GM19043 (cell line): ENCODE data around the gene BORCS6.
"Not testable (repeated sequence)": the region's sequence is repeated elsewhere in the genome, so short reads cannot be mapped to it uniquely, and the experiment has no call there.

ENCODE experiments used
- ATAC-seq: cut with Tn5 transposase; IDR thresholded peaks from one replicate; pipeline ENCODE4 v1.9.1; 2021; ENCODE audit warnings: low read depth; ENCODE audit not compliant: unreplicated experiment

Gene BORCS6

DNA sequence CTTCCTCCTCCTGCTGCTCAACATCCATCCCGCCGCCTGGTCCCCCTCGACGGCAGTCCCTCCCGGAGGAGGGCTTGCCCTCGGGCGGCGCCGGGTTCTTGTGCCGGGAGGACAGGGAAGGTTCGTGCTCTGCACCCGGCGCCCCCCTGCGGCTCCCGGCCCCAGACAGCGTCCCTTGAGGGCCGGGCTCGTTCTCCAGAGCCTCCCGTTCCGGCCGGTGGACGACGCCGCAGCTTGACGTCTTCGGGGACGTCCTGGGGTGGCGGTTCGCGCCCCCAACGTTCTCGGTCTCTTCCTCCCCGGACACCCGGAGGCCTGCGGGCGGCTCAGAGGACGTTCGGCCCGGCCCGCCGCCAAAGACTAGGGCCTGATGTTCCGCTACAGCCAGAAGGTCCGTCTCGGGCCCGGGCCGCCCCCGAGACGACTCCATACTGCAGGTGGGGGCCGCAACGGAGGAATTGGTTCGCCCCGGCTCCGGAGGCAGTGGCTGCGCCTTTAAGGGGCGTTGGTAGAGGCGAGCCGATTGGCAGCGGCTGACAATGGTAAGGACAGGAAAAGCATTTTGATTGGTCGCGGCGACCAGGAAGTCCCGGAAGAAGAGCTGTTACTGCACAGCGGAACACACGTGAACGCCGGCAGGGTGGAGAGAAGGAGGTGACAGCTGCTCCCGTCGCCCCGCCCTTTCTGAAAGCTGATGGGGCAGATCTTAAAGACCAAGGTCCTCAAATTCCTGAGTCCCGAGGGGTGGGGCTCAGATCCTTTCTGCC, at the start of gene BORCS6:
Gene BORCS6 (minus strand): TSS at position 470 of the 767 bp plus-strand sequence. CDS start 40 bp downstream, at position 430.
- ATAC-seq, result peak; percentile 49

DNA sequence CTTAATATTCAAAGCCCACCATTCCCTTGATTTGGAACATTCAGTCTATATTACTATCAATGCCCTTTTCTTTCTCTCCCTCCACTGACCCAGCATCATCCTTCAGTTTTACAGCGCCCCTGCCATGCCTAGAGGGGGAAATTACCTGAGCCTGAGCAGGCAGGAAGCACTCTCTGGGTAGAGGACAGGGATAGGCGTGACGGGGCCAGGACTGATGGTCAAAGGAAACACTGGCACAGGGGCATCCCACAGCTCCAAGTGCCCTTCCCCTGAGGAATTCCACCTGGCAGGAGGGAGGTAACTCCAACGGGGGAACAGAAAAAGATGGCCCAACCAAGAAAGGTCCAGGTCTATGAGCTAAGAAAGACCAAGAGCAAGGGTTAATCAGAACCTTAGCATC, 47.9 kb upstream of the BORCS6 start:
- ATAC-seq, result no peak

DNA sequence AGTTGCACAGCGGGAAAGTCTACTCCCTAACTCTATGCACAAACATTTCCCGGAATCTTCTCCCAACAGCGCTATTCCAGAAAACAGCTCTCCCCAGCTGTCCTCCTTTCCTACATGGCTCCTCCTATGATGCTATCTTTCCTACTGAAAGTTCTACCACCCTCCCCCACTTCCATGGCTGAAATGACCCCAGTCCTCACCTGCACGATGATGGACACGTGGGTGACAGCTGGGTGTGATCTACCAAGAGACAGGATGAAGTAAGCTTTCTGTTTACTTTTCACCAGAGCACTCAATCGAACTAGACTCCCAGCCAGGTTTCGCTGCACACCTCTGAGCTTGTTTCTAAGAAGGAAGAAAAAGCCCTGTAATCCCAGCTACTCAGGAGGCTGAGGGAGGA, 47.2 kb upstream of the BORCS6 start:
- ATAC-seq, result no peak

DNA sequence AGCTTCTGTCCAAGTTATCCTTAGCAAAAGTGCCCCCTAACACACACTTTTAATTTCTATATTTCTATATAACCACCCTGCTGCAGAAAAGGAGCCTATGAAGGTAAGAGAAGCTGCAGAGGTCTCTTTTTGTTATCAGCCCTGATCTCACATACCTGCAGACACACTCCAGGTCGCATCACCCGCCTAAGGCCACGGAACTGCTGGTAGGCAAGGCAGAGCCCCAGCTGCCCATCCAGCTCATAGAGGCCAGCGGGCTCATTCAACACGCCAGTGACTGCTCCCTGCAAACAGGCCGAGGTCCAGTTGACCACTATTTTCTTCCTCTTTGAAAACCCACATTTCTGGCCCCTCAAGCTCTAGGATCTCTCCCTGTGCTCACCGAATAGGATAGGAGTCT, 45.7 kb upstream of the BORCS6 start:
- ATAC-seq, result no peak

DNA sequence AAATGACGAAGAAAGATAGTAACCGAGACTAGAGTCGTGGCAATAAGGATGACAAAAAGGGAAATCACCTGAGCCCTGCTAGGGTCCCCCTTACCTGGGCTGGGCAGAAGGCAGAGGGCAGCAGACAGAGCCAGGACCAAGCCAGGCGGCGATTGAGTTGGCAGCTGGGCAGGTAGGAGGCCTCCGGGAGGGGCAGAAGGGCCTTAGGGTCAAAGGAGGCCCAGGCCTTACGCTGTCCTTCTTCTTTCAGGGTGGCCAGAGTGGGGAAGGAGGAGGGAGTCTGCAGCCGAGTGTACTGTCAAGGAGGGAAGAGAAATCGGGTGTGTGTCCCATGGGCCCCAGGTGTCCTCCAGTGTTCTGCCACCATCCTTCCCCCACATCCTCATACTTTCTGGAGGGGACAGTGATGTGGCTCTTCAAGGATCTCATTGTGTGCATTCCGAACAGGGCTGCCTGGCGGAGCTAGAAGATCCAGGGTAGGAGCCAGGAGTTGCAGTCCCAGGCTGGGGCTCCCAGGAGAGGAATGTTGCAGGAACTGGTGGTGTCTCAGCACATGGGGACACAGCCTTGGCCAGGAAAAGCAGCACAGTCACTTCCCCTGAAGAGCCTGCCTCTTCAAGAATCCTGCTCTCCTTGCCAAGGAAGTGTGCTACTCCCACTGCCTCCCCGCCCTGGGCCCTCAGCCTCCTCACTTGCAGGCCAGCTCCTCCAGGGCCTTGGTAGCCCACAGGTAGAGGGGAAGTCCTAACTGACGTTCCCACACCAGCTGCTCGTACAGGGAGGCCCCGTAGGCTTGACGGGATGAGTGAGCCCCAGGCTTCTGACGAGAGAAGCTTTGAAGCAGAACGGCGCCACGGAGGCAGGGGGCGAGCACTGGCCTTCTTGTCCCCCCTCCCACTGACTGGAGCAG, 44.6 kb upstream of the BORCS6 start:
- ATAC-seq, result no peak

DNA sequence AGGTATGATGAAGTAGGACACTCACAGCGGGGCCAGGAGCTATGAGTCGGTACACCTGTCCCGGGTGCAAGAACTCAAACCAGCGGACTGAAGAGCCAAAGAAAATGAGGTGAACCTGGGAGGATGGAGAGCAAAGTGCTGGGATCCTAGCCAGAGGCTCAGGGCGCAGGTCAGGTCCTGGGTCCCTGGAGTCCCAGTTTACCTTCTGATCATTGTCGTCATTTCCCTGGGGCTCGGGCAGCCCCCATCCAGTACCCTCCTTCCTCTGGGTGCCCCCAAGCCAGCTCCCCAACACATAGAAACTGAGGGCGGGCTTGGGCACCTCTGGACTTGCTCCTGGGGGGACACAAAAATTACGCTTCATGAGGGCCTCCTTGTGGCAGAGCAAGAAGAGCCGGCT, 41.7 kb upstream of the BORCS6 start:
- ATAC-seq, result no peak

DNA sequence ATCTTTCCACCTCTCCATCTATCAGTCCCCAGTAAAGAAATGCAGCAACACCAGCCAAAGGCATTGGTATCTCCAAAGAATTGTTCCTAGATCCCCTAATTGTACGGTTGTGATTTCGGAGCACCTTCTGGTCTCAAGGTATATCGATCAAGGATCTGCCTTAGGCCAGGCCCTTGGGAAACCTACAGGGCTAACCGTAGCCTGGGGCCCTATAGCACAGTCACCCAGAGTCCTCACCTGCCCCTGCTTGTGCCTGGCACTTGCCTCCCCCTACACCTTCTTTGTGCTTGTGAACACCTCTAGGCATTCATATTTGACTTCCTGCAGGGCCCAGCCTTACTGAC, 37.2 kb upstream of the BORCS6 start:
- no peak for ATAC-seq

DNA sequence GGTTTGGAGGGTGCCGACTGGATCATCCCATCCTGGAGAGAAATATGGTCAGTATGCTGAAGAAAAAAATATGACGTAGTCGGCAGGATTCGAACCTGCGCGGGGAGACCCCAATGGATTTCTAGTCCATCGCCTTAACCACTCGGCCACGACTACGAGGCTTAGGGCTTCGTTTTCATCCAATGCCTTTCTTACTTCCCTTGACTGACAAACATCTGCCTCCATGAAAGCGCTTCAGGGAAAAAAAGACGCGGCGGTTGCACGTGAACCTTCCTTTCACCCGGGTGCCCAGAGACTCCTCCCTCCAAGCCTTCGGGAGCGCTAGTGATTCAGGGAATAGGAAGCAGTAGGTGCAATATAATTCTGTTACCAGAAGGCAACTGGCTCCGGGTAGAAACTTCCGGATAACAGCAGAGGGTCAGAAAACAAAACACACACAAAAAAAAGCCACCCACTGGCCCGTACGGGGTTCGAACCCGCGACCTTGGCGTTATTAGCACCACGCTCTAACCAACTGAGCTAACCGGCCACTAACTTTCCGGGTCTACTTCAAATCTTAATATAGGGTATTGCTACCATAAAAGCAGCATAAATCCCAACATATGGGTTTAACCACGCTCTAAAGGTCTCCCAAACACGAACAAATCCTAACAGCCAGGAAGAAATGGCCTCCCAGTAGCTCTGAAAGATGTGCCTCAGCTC, 36.7 kb upstream of the BORCS6 start:
- no peak for ATAC-seq

DNA sequence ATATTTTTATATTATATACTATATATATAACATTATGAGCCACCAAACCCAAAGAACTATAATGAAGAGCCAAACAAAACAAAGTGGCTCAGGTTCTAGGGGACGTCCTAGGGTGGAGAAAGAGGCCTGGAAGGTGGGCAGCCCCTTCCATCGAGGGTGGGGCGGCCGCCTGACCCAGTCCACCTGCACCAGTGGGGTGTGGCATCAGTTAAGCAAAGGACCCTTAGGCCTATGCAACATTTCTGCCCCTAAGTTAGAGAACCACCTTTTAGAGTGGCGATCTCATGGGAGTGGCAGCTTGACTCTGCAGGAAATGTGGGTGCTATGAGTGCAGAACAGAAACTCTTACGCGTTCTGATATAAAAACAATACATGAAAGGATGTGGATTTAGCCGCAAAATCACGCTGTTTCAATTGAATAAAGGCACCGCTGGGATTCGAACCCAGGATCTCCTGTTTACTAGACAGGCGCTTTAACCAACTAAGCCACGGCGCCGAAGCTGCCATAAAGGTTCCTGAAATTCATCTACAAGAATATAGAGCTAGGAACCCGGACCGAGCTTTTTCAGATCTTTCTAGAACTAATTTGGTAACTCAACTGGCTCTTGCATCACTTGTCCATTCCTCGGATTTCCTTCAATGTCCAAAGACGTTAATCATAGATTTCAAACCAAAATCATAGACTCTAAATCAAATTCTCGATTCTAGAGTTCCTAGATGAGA, 36.0 kb upstream of the BORCS6 start:
- ATAC-seq, result no peak

DNA sequence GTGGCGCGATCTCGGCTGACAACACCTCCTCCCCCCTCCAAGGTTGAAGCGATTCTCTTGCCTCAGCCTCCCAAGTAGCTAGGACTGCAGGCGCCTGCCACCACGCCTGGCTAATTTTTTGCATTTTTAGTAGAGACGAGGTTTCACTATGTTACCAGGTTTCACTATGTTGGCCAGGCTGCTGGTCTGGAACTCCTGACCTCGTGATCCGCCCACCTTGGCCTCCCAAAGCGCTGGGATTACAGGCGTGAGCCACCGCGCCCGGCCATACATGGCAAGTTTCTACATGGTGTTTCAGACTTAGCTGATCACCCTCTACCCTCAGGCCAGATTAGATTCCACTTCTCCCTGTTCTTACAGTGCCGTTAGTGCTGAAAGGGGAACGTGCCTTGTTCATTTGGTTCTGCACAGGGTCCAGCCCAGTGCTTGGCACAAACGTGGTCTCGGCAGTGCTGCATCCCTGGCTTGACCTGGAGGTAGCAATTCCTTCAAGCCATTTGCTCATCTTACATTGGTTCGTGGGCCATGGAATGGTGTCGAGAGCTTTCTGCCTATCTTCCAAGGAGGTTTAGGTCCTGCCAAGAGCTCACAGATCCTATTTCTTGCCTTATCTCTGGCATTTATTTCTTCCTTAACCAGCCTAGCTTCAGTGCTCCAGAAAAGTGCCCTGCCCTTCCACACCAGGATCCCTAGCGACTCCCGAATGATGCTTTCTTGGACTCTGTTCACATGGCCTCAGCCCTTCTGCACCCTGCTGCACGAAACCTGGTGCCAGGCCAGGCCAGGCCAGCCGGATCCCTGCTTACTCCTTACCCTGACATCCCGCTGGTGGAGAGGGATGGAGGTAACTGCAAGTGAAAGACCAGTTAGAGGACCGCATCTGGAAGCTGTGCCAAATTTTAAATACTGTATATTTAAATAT, 35.2 kb upstream of the BORCS6 start:
- ATAC-seq, result no peak

DNA sequence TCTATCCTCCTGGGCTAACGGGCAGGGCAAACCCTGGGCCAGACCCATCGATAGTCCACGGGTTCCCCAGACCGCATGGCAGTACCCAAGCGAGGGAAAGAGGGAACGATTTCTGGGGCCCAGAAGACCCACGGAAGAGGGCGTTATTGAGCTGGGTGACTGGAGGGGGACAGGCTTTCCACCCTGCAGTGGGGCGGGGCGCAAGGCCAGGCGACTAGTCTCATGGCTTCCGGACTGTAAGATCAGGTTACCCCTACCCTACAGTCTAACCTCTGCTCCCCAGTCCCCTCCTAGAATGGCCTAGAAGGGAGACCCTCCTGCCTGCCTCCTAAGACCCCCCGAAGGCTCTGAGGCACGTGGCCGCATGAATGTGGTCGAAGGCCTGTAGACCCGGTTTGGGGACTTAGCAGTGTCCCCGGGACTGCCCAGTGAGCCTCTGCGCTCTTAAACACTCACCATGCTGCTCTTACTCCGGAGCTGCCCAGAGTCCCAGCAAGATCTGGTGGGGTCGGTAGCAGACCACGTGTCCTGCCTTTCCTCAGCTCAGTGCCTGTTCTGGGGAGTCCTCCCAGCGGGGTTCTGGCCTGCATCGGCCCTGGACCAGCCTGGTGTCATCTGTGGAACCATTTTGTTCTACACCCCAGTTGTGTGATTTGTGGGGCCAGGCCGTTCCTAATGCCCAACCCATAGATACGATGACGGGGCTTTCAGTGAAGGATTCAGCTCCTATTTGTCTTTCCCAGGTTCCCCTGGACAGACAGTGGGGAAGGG, 33.6 kb upstream of the BORCS6 start:
- no peak for ATAC-seq

DNA sequence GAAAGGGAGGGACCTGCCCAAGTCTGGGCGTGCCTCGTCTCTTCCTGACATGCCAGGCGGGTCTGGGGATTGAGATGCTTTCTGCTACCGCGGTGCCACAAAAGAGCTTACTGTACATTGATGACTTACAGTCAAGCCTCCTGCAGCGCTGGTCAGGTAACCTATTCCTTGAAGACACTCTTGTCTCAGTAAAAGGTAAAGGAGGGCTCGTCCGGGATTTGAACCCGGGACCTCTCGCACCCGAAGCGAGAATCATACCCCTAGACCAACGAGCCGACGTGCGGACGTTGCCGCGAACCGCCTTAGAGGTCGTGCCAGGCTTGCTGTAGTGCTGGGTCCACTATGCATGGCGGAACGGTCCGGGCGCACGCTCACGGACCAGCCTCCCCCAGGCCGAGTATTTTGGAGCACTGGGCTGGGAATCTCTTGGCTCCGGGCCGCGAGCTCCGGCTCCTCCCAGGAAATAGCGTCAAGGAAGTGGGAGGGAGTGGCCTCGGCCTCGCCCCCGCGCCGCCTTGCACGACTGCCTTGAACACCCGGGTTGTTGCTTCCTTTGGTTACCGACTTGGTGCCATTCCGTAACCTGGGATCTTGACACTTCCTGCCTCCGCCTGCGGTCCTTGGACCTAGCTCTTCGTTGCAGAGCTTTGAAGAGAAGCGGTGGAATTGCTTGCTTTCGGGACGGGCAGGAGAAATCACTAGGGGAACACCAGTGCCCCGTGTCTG, 32.8 kb upstream of the BORCS6 start:
- ATAC-seq, result no peak

DNA sequence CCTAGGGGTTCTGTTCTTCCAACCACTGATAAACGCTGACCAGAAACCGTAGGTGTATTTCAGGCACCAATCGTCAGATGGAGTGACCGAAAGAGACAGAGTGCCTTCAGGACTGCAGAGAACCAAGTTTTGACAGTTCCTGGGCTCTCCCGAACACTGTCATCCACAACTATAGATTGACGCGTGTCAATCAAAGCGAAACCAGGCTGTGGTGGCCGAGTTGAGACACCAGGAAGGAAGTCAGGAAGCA, 32.3 kb upstream of the BORCS6 start:
- no peak for ATAC-seq

DNA sequence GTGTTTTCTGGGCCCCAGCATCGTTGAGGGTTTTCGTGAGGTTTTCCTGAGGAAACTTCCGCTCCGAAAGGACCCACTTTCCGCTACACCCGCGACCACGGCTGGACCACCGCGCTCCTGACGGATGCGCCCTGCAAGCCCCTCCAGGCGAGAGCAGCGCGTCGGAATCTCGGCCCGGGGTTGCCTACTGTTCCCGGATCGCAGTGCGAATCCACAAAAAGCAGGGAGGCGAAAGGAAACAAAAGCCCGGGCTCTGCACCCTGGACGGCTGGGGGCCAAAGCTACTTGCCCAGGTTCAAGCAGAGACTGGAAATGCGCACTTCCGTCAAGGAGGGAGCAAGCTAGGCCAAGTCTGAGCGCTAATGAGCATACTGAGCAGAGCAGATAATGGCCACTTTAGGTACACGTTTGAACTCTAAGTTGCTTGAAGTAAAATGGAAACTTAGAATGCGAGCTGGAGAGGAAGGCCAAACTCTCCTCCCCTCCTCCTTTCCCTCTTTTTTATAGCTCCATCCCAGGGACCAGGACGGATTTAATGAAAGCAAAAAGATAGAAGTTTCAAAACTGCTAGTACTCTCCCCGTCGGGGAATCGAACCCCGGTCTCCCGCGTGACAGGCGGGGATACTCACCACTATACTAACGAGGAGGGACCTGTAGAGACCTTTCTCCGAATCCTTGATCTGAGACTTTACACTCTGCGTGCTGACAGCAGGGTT, 31.8 kb upstream of the BORCS6 start:
- no peak for ATAC-seq

DNA sequence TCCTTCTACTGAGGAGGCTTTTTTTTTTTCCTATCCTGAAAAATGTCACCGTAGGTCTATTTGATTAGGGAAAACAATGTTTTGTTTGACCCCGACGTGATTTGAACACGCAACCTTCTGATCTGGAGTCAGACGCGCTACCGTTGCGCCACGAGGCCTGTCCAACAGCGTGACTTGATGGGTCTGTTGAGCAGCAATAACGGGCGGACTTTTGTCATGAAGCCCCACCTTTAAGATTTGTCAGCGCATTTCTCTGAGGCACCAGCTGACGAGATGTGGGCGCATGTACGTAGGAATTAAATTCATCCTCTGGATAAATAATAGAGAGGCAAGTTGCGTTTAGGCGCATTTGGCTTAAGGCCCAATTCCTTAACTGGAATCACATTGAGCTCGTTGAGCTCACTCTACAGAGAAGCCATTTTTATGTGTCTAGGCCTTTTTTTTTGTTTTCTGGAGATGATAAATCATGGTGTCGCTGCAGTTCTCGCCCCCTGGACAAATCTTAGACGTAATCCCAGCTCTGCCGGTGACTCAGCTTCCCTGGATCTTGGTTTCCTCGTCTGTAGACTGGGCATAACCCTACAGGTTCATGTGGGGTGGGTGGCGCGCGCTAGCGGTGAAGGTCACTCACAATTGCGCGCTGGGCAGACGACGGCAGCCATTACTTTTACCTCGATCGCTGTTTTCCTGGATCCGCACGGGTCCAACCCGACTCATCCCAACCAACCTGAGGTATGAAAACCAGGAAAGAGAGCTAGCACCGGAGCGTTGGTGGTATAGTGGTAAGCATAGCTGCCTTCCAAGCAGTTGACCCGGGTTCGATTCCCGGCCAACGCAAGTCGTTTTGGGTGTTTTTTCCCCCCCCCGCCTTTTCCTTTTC, 31.0 kb upstream of the BORCS6 start:
- no peak for ATAC-seq

DNA sequence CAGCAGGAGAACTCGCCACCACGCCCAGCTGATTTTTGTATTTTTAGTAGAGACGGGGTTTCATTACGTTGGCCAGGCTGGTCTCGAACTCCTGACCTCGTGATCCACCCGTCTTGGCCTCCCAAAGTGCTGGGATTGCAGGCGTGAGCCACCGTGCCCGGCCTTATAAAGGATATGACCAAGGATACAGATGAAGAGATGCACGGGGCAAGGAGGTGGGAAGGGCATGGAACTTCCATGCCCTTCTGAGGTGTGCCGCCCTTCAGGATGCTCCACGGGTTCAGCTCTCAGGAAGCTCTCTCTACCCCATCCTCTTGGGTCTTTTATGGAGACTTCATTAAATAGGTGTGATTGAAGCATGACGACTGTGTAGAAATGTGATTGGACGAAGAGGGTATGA, 24.0 kb upstream of the BORCS6 start:
- not testable (repeated sequence) for ATAC-seq
